Stimulated activated CD4-positive, alpha-beta T cell treated with anti-CD3 and anti-CD28 coated beads, Interleukin-1b, Interleukin-23, amount 100 ng/mL, for 24 hours (primary cell): ENCODE measurements around the gene ATP1B4.
"Not testable (repeated sequence)": the region's sequence is repeated elsewhere in the genome, so short reads cannot be mapped to it uniquely, and the experiment has no call there.

ENCODE experiments used
- DNase-seq, 4 experiments: peaks; one replicate each; pipeline ENCODE4 v3.0.0-alpha.2; 2020; ENCODE audit warnings: low read depth in 4 of 4, low spot score in 1 of 4

The ATP1B4 gene

DNA sequence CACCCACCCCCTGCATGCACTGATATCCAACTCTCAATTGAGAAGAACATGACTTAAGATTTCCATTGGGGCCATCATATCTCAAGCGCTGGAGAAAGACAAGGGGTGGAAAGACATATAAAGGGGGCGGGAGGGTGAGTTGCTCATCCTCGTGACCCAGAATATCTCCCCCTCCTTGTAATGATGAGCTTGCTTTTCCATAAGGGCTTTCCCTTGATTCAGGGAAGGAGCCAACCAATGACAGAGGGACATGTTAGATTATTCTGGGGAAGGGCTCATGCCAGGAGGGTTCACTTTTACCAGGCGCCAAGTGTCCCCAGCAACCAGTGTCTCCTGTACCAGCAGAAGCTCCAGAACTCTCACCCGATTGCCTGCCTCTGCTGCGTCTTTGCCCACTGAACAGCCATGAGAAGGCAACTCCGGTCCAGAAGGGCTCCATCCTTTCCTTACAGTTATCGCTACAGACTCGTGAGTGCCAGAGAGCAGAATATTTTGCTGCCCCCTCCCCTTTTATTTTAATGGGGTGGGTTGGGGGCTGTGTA is at the start of gene ATP1B4:
TSS of gene ATP1B4 (plus strand) at position 326 of the 542 bp plus-strand sequence. CDS start at position 406, 80 bp downstream.
- DNase-seq = no peak

DNA sequence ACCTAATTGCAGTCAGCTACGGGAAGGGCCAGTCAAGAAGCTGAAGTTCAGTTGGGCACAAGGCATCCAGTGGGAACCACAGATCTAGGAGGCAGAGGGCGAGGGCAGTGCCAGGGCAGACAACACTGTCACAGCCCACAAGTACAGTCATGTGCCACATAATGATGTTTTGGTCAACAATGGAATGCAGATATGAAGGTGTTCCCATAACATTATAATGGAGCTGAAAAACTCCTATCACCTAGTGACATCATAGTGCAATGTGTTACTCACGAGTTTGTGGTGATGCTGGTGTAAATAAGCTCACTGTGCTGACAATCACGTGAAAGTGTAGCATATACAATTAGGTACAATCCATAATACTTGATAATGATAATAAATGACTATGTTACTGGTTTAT is 46.1 kb upstream of the ATP1B4 start:
- DNase-seq = no peak

- DNase-seq = no peak
These were observed 45.2 kb upstream of the ATP1B4 start for GRCh38 chrX:120316587-120317283.

DNA sequence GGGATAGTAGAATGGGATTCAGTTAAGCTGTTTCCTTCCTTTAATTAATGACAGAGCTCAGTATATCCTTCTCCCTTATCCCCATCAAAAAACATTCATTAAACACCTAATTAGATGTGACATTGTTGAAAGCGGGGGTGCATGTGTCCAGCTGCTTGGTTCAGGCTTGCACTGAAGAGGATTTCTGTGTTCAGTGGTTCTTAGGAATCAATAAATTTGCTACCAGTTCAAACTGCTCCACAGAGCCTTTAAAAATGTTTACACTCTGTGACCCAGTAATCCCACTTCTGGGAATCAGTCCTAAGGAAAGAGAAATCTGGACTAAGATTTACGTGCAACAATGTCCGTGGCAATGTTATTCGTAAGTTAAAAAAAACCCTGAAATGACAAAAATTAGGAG is 43.5 kb upstream of the ATP1B4 start:
- no peak for DNase-seq

DNA sequence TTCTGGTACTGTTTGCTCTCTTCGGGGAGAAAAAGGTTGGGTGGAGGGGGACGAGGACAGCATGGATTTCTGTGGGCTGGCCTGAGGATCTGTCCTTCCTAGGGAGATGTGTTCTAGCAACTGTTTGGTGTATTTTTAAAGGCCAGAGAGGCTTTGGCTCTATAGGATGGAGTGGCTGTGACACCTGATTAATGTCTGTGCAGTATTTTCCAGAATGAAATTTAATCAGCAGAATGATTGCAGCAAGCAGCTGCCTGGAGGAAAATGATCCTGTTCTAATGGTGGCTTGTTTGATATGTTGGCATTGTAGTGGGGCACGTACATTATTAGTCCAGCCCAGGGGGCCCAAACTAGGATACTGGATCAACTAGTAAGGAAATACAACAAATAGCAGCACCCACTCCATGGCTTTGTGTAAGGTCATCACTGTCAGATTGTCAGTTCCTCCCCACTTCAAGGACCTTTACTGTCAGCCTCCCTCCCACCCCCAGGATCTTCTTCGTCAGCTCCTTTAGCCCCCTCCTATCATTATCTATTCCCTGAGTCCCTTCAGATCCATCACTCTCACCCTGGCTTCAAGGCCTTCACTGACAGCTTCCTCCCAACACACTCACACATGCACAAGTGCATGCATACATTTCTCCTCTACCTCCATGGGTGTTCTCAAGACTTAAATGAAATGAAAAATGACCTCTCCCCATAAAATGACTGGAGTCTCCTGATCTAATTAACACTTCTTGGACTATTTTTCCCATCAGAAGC is 40.2 kb upstream of the ATP1B4 start:
- no peak for DNase-seq

DNA sequence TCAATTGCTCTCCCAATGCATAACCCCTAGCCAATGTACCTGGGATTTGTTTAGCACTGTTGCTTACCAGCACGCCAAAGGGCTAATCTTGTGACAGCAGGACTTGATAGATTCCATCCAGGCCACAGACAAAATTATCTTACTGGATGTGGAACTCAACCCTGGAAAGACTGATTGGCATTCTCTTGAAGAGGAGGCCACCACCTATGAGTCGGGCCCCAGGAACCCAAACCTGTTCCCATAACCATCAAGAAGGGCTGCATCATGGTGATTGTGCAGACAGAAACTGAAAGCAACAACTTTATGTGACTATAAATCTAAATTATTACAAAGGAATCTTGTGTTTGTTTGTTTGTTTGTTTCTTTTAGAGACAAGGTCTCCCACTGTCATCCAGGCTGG is 30.8 kb upstream of the ATP1B4 start:
- no peak for DNase-seq

DNA sequence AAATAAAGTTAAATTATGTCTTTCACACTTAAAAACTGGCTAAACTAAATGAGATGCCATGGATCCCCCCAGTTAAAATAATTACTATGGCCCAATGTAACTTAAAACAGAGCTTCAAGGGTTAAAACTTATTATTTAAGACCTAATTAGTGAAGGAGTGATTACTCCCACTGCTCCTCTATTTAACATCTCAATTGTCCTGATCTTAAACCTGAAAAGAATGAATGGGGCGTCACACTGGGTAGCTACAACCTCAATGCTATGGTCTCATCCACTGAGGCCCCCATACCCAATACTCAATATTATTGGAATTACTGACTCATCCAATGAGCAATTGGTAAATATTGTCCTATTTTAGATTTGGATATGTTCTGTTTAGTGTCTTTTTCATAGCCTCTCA is 29.5 kb upstream of the ATP1B4 start:
- no peak for DNase-seq

DNA sequence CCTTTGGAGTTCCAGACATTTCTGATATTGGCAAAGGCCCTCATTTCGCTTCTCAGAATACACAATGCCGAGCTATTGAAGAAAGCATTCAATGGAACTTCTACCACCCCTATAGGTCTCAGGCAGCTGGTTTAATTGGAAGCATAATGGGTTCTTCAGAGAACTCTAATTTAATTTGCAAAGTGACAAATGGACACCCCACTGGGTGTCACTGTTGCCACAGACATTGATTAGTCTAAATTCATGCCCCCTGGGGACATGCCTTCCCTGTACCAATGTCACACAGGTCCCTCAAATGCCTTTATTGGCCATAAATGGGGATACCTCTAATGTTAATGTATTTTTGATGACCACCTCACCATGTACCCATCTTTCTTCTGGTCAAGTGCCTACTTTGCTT is 27.7 kb upstream of the ATP1B4 start:
- no peak for DNase-seq

- no peak for DNase-seq
These were observed 27.3 kb upstream of the ATP1B4 start for GRCh38 chrX:120334603-120335002.

GRCh38 chrX:120335289-120335688 is 26.6 kb upstream of the ATP1B4 start:
- no peak for DNase-seq

GRCh38 chrX:120336899-120337298 is 25.0 kb upstream of the ATP1B4 start:
- no peak for DNase-seq

DNA sequence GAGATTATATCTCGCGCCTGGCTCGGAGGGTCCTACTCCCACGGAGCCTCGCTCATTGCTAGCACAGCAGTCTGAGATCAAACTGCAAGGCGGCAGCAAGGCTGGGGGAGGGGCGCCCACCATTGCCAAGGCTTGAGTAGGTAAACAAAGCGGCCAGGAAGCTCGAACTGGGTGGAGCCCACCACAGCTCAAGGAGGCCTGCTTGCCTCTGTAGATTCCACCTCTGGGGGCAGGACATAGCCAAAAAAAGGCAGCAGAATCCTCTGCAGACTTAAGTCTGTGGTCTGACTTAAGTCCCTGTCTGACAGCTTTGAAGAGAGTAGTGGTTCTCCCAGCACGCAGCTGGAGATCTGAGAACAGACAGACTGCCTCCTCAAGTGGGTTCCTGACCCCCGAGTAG is 17.3 kb upstream of the ATP1B4 start:
- not testable (repeated sequence) for DNase-seq

GRCh38 chrX:120350450-120351138 is 11.3 kb upstream of the ATP1B4 start:
- DNase-seq = no peak

DNA sequence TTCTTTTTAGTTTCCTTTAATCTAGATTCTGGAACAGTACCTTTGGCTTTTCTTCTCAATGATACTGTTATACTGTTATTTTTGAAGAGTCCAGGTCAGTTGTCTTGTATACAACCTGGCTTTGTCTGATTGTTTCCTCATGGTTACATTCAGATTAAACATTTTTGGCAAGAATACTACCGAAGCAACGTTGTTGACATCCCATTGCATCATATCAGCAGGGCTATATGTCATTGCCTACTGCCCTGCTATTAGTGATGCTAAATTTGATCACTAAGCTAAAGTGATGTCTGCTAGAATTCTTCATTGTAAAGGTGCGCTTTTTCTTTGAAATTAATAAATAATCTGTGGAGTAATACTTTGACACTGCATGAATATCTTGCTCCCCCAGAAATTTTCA is 5.8 kb upstream of the ATP1B4 start:
- no peak for DNase-seq

DNA sequence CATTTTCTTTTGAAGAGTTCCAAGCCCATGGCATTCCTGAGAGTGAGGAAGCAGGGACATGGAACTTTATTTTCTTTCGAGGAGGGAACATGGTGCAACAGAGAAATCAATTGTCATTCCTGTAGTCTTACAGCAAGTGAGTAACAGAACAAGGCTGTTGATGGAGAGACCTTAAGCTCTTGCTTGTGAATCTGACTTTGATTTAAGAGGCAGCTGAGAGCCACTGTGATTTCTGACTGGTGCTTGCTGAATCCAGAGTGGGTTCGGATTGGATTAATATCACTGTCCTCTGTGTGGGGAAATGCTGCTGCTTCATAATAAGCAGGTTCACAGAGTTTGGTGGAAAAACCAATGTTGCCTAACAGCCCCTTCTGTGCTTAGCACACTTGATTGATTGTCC is 4.7 kb upstream of the ATP1B4 start:
- DNase-seq = no peak

DNA sequence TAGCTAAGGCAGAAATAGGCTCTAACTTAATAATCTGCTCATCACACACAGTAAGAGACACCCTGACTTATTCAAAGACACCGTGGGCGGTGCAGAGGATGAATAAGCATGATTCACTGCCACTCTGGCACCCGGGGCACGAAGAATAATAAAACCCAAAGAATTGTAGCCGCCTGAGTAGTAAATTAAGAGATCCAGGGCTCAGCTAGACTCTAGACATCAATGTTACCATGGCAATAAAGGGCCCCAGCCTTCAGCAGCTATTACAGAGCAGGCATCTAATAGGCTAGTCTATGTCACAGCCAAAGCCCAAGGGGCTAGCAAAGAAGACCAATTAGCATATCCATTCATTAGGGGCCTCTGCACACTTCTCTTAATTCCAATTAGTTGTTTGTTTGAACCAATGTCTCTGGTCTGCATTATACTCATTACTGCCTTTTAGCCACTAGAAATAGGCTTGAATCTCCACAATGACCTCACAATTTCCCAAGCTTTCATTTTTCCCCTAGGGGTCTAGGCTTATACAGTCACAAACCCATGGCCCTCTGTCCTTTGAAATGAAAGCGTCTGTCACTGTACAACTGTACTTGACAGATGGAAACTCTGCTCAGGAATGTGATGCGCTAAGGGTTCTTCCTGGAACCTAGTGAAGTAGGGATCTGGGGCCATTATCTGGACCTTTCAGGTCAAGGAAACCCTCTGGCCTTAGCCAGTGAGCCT is 3.0 kb upstream of the ATP1B4 start:
- peak in 1 of 4 experiments; percentile 8 for DNase-seq

DNA sequence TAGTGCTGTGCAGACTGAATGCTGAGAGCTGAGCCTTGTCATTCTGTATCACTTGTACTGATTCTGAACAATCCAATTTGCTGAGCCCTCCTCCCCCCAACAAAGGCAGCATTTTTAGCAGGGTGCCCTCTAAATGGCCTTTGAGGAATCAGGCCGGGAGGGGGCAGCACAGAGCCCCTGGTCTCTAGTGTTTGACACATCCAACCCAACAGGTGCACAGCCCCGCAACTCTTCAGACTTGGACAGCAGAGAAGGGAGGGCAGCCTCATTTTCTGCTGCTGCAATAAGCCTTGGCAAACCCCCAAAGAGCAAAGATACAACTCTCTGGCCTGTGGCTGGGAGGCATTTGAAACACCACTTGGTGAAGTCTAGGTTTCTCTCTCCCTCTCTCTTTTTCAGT is 3.4 kb downstream of the ATP1B4 start:
- peak in 2 of 4 experiments; percentile 4 to 14 for DNase-seq

GRCh38 chrX:120365968-120366367 is 4.1 kb downstream of the ATP1B4 start:
- DNase-seq = no peak

- DNase-seq = no peak
These were observed 4.9 kb downstream of the ATP1B4 start for GRCh38 chrX:120366794-120367193.

DNA sequence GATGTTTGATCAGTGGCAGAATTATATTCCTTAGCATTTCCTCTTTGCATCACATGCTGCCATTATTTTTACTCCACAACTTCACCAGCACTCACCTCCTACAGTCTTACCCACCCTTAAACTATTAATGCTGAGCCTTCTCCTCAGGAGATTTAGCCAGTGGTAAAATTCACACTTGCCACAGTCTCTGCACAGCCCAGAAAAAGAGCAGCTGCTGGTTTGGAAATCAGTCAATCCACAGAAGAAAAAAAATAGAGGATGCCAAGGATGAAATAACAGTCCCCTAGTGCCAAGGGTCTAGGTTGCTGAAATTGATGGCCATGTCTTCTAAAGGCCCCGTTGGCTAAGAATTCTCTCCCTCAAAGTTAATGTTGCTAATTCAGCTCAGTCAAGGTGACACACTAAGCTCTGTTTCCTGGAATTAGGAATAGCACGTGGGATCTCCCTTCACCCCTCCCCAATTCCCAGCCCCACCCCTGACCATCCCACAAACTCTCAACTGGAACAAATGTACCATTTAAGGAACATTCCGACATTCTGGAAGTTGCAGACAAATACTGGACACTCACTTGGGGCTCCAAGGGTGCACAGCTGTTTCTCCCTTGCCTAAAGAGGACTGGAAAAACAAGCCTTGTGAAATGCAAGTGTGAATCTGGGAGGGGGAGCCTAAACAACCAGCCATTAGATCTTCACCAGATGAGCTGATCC is 5.7 kb downstream of the ATP1B4 start:
- DNase-seq = no peak
